ENCODE measurements around the gene GDNF. TPM values are rescaled to one million over a fixed set of nuclear protein-coding genes. Genes with fewer than 3 reads are reported as not detected.

Gene GDNF
- total and polyA plus RNA-seq, 10 donors: 0.02 to 0.88 (median 0.15) TPM; not detected in 2

DNA sequence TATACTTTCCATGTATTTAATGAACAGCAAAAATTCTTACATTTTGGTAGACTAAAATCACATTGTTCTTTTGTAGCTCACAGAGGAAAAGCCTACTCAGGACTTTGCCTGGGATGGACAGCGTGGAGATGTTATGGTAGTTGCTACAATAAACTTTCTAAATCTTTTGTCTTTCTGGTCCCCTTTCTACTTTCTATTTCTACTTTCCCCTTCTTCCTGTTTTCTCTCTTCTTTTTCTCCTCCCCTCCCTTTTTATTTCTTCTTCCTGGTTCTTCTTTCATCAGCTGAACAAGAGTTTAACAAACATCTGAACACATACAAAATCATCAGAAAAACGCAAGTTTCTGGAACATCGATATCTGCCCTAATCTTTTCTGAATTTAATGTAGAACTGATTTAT is 15.6 kb upstream of the GDNF start:
- intact Hi-C loops (cut with DNase I; ENCODE audit: low total_unique reads): no loop called here
- no peaks in the 10 kb centered on the region for H3K27me3 ChIP-seq (replicated peaks in 1 of 7)
- H3K4me1 ChIP-seq: no peaks in the 10 kb centered on the region
- peaks cover 0 to 15% (median 6%) of the 10 kb centered on the region in 8 donors for H3K9me3 ChIP-seq
- H3K27ac ChIP-seq: no peak overlapping the region
- H3K36me3 ChIP-seq: no peaks in the 10 kb centered on the region
- TF ChIP-seq POLR2AphosphoS5 (IDR thresholded peaks at IDR 0.05): no peak
- TF ChIP-seq, protein P1, sequence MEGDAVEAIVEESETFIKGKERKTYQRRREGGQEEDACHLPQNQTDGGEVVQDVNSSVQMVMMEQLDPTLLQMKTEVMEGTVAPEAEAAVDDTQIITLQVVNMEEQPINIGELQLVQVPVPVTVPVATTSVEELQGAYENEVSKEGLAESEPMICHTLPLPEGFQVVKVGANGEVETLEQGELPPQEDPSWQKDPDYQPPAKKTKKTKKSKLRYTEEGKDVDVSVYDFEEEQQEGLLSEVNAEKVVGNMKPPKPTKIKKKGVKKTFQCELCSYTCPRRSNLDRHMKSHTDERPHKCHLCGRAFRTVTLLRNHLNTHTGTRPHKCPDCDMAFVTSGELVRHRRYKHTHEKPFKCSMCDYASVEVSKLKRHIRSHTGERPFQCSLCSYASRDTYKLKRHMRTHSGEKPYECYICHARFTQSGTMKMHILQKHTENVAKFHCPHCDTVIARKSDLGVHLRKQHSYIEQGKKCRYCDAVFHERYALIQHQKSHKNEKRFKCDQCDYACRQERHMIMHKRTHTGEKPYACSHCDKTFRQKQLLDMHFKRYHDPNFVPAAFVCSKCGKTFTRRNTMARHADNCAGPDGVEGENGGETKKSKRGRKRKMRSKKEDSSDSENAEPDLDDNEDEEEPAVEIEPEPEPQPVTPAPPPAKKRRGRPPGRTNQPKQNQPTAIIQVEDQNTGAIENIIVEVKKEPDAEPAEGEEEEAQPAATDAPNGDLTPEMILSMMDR (IDR thresholded peaks at IDR 0.05 in 8 of 11, conservative IDR thresholded peaks at IDR 0.05 in 3 of 11): no peak
- TF ChIP-seq POLR2A (IDR thresholded peaks at IDR 0.05): no peak
- WGBS, 5 donors: 95 to 98% (median 95%) methylated on average over 3 of the region's 3 CpGs
- no peak overlapping the region for H3K4me3 ChIP-seq
- DNase-seq: no peak

DNA sequence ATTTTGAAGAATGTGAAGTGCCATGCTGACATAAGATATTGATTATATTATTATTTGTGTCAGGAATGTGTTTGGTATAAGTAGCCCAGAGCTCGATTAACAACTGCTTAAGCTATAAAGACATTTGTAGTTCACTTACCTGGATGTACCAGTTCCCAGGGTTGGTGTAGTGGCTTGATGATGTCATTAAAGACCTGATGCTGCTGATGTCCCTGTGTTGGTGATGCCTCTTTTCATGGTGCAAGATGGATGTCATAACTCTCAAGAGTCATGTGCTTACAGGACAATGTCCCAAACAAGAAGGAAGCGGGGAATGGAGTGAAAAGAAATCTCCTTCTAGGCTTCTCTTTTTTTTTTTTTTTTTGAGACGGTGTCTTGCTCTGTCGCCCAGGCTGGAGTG is 11.5 kb upstream of the GDNF start:
- intact Hi-C loops (cut with DNase I; ENCODE audit: low total_unique reads): no loop called here
- TF ChIP-seq, protein P1 (IDR thresholded peaks at IDR 0.05 in 8 of 11, conservative IDR thresholded peaks at IDR 0.05 in 3 of 11): no peak
- no peak for DNase-seq
- WGBS, 5 donors: 87 to 97% (median 92%) methylated on average over 3 to 4 of the region's 4 CpGs
- Histone ChIP-seq H3K4me1 (no peaks in the 10 kb centered on the region), H3K4me3 (no peak overlapping the region), H3K27ac (no peak overlapping the region), H3K9me3 (peaks cover 0 to 15% (median 6%) of the 10 kb centered on the region in 8 donors), H3K36me3 (no peaks in the 10 kb centered on the region), H3K27me3 (replicated peaks in 1 of 7) (no peaks in the 10 kb centered on the region)

DNA sequence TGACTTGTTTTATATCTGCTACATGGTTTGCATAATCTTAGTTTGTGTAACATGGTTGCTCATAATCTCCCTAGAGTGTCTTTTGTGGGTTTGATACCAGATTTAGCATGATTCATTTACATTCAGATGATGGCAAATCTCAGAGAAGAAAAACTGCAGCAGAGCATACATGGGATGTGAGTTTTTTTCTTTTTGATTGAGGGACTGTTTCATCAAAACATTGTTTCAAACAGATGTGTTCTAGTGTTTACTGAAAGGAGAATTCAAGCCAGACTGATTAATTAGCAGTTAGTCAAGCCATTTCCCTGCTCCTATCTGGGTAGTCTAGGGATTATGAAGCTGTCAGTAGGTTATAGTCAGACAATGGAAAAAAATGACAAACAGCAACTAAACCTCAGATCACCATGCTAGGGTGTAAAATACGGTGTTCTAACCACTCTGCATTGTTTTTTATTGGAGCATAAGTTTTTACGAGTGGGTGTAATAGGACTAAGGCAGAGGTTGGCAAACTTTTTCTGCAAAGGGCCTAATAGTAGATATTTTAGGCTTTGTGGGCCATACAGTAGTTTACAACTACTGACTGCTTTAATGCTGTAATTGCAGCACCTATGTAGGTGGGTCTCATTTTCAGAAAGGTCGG is 10.5 kb upstream of the GDNF start:
- Histone ChIP-seq H3K27ac (no peak overlapping the region), H3K36me3 (no peaks in the 10 kb centered on the region), H3K4me3 (no peak overlapping the region), H3K27me3 (replicated peaks in 1 of 7) (no peaks in the 10 kb centered on the region), H3K4me1 (no peaks in the 10 kb centered on the region), H3K9me3 (peaks cover 0 to 14% (median 6%) of the 10 kb centered on the region in 8 donors)
- DNase-seq: no peak
- intact Hi-C loops (cut with DNase I; ENCODE audit: low total_unique reads): no loop called here
- TF ChIP-seq POLR2AphosphoS5 (IDR thresholded peaks at IDR 0.05) (no peak), POLR2A (IDR thresholded peaks at IDR 0.05) (no peak)
- TF ChIP-seq, protein P1 (IDR thresholded peaks at IDR 0.05 in 8 of 11, conservative IDR thresholded peaks at IDR 0.05 in 3 of 11): no peak
- WGBS, 5 donors: 75 to 90% (median 75%) methylated on average over 3 of the region's 3 CpGs

DNA sequence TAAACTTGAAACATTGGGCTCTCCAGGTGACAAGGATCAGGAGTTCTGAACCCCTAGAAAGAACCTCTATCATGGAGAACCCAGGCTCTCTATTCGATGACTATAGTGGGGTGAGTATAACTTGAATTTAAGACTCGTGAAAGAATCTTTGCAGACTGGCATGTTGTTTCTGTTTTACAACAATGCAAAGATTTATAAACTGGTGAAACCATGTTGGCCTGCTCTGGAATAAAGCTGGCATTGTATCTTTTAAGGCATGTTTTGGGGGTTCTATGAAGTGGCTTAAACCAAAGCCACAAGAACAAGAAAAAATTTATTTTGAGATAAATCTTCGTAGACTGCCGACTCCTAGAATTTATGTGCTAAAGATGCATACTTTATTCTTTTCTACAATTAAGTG is 9.8 kb upstream of the GDNF start:
- 80 to 85% (median 84%) methylated on average over 4 of the region's 4 CpGs for WGBS, 5 donors
- intact Hi-C loops (cut with DNase I; ENCODE audit: low total_unique reads): no loop called here
- no peaks in the 10 kb centered on the region for H3K27me3 ChIP-seq (replicated peaks in 1 of 7)

More for the DNA sequence above, 9.8 kb upstream of the GDNF start:
- no peak overlapping the region for H3K4me3 ChIP-seq
- no peaks in the 10 kb centered on the region for H3K36me3 ChIP-seq
- no peak overlapping the region for H3K27ac ChIP-seq
- H3K9me3 ChIP-seq: peaks cover 0 to 7% (median 2%) of the 10 kb centered on the region in 8 donors
- no peak for DNase-seq
- H3K4me1 ChIP-seq: no peaks in the 10 kb centered on the region
- TF ChIP-seq, protein P1 (IDR thresholded peaks at IDR 0.05 in 8 of 11, conservative IDR thresholded peaks at IDR 0.05 in 3 of 11): no peak
- TF ChIP-seq POLR2A (IDR thresholded peaks at IDR 0.05) (no peak), POLR2AphosphoS5 (IDR thresholded peaks at IDR 0.05) (no peak)

Measured in spleen (tissue), 11 donors.